ENCODE data around the gene PRTFDC1.

- no peak for TF ChIP-seq EZH2 (IDR thresholded peaks at IDR 0.05; ENCODE audit: insufficient read depth, poor library complexity, severe bottlenecking)
- no peak for TF ChIP-seq EZH2phosphoT487 (IDR thresholded peaks at IDR 0.05; ENCODE audit: insufficient read depth, low read depth)
Measured at GRCh38 chr10:24883176-24883575, 69.2 kb downstream of the PRTFDC1 start.
